ENCODE measurements around the gene NPAS3.

Gene NPAS3

DNA sequence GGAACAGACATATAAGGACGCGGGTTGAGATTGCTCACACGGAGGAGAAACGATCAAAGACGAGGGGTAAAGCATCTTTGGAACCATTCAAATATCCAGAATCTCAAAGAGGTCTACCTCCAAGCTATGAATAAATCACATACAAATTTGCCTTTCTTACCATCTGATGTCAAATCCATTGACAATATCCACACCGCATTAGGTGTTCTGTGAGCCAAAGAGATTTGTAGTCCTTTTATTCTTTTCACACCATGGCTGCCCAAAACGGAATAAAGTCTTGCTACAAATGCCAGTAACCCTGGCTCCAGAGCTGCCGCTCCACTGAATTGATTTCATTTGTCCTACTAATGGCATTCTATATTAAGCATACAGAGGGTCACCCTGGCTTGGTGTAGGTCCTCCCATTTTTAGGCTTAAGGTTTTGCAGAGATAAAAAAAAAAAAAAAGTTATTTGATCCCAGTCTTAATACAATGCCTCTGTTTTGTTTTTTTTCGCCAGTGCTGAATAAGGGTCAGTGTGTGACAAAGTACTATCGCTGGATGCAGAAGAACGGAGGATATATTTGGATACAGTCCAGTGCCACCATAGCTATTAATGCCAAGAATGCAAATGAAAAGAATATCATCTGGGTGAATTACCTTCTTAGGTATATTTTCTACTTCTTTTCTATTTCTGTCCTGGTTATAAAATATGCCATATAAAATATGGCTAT, 854.9 kb downstream of the NPAS3 start:
- DNase-seq (ENCODE audit: low spot score) = no peak

GRCh38 chr14:33794791-33795305, 856.2 kb downstream of the NPAS3 start:
- DNase-seq (ENCODE audit: low spot score) = no peak

- no peak for DNase-seq (ENCODE audit: low spot score)
These were observed 857.7 kb downstream of the NPAS3 start for GRCh38 chr14:33796356-33796755.

DNA sequence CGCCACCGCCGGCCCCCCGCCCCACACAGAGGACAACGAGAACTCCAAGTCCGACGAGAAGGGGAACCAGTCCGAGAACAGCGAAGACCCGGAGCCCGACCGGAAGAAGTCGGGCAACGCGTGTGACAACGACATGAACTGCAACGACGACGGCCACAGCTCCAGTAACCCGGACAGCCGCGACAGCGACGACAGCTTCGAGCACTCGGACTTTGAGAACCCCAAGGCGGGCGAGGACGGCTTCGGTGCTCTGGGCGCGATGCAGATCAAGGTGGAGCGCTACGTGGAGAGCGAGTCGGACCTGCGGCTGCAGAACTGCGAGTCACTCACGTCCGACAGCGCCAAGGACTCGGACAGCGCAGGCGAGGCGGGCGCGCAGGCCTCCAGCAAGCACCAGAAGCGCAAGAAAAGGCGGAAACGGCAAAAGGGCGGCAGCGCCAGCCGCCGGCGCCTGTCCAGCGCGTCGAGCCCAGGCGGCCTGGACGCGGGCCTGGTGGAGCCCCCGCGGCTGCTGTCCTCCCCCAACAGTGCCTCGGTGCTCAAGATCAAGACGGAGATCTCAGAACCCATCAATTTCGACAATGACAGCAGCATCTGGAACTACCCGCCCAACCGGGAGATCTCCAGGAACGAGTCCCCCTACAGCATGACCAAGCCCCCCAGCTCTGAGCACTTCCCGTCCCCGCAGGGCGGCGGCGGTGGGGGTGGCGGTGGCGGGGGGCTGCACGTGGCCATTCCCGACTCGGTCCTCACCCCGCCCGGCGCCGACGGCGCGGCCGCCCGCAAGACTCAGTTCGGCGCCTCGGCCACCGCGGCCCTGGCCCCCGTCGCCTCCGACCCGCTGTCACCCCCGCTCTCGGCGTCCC, 861.3 kb downstream of the NPAS3 start:
- DNase-seq (ENCODE audit: low spot score) = no peak

DNA sequence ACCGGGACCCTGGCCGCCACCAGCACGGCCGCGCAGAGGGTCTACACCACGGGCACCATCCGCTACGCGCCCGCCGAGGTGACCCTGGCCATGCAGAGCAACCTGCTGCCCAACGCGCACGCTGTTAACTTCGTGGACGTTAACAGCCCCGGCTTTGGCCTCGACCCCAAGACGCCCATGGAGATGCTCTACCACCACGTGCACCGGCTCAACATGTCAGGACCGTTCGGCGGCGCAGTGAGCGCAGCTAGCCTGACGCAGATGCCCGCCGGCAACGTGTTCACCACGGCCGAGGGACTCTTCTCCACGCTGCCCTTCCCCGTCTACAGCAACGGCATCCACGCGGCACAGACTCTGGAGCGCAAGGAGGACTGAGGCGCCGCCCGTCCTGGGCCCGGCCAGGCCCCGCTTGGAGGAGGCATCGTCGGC, 862.1 kb downstream of the NPAS3 start:
- no peak for DNase-seq (ENCODE audit: low spot score)

- DNase-seq (ENCODE audit: low spot score) = no peak
These were observed 864.1 kb downstream of the NPAS3 start for GRCh38 chr14:33802737-33803136.

DNA sequence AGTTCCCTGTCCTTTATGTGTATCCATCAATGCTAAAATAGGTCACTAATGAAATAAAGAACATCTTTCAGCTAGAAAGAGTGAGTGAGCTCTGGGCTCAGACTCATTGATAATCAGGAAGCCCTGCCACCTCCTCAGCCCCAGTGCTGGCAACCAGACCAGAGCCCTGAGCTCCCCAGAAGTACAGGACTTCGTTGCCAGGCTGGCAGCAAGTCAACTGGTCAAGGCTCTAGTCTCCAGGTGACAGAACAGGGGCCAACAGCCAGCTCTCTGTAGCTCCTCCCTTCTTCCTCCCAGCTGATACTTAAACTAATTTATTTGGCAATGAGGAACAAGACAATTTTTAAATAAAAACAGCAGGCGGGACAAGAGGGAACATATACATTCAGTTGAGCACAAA, 866.9 kb downstream of the NPAS3 start:
- DNase-seq (ENCODE audit: low spot score) = no peak

- DNase-seq (ENCODE audit: low spot score) = no peak
These were observed 868.2 kb downstream of the NPAS3 start for GRCh38 chr14:33806905-33807304.

- no peak for DNase-seq (ENCODE audit: low spot score)
These were observed 869.5 kb downstream of the NPAS3 start for GRCh38 chr14:33808187-33808586.

- no peak for DNase-seq (ENCODE audit: low spot score)
These were observed 870.8 kb downstream of the NPAS3 start for GRCh38 chr14:33809396-33809981.

DNA sequence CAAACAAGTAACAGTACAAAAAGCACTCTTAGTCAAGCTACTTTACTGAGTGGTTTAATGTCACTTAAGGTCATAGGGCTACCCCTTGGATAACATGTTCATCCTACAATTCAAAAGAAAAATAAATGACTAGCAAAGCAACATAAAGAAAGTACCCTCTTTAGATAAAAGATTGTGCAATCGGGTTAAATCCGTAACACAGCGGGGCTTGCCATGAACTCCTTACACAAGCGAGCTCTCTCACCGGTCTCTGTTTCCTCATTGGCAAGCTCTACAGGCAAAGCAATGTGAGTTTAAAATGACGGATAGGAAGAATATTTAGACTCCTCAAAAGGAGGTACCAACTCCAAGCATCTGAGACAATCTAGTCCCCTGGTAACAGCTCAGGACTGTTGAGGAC, 871.6 kb downstream of the NPAS3 start:
- DNase-seq (ENCODE audit: low spot score) = no peak

GRCh38 chr14:33811721-33812120, 873.0 kb downstream of the NPAS3 start:
- no peak for DNase-seq (ENCODE audit: low spot score)

DNA sequence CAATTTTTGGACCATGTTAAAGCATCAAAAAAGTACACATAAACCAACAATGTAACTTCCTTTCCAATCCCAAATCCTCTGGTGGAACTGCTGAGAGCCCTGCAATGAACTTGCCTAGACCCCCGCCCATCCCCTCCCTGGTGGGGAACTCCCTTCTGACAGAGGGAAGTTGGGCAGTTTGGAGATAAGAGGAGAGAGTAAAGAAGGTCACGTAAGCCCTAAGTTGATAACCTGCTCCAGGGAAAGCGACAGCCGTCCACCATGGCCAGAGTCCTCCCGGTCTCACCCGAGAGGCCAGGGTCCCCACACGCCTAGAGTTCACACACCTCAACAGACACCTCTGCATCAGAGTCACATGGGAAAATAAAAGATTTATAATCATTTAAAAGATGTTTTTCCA, 873.5 kb downstream of the NPAS3 start:
- no peak for DNase-seq (ENCODE audit: low spot score)

DNA sequence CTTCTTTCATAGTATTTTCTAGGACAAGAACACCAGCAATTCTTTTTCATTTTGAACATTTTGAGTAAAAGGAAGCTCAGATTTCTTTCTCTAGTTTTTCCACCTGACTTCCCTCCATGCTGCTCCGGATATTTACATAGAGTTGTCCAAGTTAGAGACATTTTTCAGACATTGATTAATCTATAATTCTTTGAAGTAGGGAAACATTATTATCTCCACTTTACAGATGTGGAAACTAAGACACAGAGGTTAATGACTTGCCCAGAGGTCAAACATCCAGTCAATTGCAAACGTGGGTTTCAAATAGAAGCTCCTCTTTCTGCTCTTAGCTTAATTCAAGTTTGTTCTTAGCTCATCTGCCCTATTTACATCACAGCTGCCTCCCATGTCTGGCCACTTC, 873.9 kb downstream of the NPAS3 start:
- DNase-seq (ENCODE audit: low spot score) = no peak

GRCh38 chr14:33814010-33814409, 875.3 kb downstream of the NPAS3 start:
- DNase-seq (ENCODE audit: low spot score) = no peak

- DNase-seq (ENCODE audit: low spot score) = no peak
These were observed 895.2 kb downstream of the NPAS3 start for GRCh38 chr14:33833706-33834465.

DNA sequence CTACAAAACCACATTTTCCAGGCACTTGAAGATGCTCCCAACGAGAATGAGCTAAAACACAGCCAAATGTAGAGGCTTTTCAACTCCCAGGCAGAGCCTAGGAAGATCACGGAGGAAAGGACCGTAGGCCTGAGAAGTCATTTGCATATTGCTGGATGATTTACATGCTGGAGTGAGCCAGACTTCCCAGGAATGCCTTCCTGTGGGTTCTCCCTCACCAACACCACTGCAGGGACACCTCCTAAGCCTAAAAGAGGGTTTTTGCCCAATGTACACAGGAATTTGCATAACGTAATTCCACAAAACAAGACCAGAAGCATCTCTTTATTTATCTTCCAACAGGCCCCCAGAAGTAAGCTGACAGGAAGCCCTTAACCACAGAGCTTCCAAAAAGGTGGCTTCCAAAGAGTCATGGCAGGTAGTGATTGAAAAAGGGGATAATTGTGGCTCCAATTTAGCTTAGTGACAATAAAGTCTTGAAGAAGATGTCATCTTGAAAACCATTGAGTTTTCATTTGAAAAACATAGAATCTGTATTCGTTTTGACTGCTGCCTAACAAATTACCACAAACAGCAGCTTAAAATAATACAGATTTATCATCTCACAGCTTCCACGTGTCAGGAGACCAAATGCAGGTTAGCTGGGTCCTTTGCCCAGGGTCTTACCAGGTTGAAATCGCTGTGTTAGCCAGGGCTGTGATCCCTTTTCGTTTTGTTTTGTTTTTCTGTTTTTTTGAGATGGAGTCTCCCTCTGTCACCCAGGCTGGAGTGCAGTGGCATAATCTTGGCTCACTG, 896.0 kb downstream of the NPAS3 start:
- no peak for DNase-seq (ENCODE audit: low spot score)

GRCh38 chr14:33835261-33835655, 896.6 kb downstream of the NPAS3 start:
- no peak for DNase-seq (ENCODE audit: low spot score)

DNA sequence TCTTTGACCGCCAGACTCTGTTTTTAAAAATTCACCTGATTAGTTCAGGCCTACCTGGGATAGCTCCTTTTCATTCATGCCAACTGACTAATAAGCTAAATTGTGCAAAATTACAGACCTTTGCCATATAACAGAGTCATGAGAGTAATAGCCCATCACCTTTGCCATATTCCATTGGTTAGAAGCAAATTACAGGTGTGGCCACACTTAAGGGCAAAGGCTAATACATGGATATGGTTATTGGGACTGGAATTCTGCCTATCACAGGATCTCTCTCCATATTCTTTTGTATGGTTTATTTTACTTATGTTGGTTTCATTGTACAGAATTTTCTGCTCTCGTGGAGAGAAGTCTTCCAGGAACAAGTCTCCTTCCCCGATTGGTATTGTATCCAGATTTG, 897.0 kb downstream of the NPAS3 start:
- no peak for DNase-seq (ENCODE audit: low spot score)

DNA sequence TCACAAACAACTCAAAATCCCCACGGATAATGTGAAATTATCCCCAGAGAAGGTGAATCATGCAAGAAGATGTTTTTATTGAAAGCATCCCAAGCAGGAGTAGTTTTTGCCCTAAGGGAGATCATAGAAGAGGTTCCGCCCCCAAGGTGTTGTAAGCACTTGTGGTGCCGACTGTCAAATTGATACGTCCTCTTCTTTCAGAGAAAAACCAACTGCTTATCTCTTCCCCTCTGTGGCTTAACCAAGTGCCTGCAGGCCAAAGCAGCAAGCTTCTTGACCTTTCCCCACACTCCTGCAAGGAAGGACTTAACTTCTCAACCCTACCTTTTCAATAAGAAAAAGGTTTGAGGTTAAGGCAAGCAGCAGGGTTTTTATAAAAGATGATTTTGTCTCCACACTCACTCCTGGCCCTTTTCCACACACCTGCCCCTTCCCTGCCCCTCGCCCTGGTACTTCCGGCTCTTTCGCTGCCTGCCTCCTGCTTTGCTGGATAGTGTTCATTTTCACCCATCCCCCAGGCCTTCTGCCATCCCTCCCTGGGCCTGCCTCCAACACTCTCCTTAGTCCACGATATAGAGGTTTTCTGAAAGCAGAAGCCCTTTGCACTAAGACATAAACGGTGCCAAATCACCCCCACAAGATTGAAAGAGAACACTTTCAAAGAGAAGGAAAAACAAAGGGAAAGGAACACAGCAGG, 897.7 kb downstream of the NPAS3 start:
- DNase-seq (ENCODE audit: low spot score) = no peak
